Measurements from ENCODE around the gene AKNAD1. TPM values are rescaled to one million over a fixed set of nuclear protein-coding genes. Genes with fewer than 3 reads are reported as not detected.
"Not testable (repeated sequence)": the region's sequence is repeated elsewhere in the genome, so short reads cannot be mapped to it uniquely, and the experiment has no call there.

Gene AKNAD1
- total RNA-seq (2014; rRNA removed; shearing (Covaris generic)), result not detected in 2 replicates

GRCh38 chr1:108856994-108857393, at the start of gene AKNAD1:
AKNAD1 (minus strand) TSS chr1:108857094; CDS start chr1:108852664, 4,430 bp downstream.
- DNase-seq (ENCODE audit: low read depth), result no peak

- DNase-seq (ENCODE audit: low read depth), result no peak
Observed at GRCh38 chr1:108901106-108901505, 44.2 kb upstream of the AKNAD1 start.

- peak; percentile 57 for DNase-seq (ENCODE audit: low read depth)
Observed at GRCh38 chr1:108897865-108898720, 41.2 kb upstream of the AKNAD1 start.

GRCh38 chr1:108896146-108897145, 39.6 kb upstream of the AKNAD1 start:
- no peak for DNase-seq (ENCODE audit: low read depth)

- peak; percentile 20 for DNase-seq (ENCODE audit: low read depth)
Observed at GRCh38 chr1:108893141-108893530, 36.2 kb upstream of the AKNAD1 start.

GRCh38 chr1:108892356-108893140, 35.7 kb upstream of the AKNAD1 start:
- no peak for DNase-seq (ENCODE audit: low read depth)

- DNase-seq (ENCODE audit: low read depth), result no peak
Observed at GRCh38 chr1:108889706-108890384, 33.0 kb upstream of the AKNAD1 start.

- not testable (repeated sequence) for DNase-seq (ENCODE audit: low read depth)
Observed at GRCh38 chr1:108889006-108889645, 32.2 kb upstream of the AKNAD1 start.

GRCh38 chr1:108886292-108886691, 29.4 kb upstream of the AKNAD1 start:
- no peak for DNase-seq (ENCODE audit: low read depth)

- DNase-seq (ENCODE audit: low read depth), result no peak
Observed at GRCh38 chr1:108884968-108885367, 28.1 kb upstream of the AKNAD1 start.

- DNase-seq (ENCODE audit: low read depth), result no peak
Observed at GRCh38 chr1:108882837-108883236, 25.9 kb upstream of the AKNAD1 start.

- no peak for DNase-seq (ENCODE audit: low read depth)
Observed at GRCh38 chr1:108881369-108881768, 24.5 kb upstream of the AKNAD1 start.

- DNase-seq (ENCODE audit: low read depth), result no peak
Observed at GRCh38 chr1:108880850-108881249, 24.0 kb upstream of the AKNAD1 start.

GRCh38 chr1:108878678-108879077, 21.8 kb upstream of the AKNAD1 start:
- no peak for DNase-seq (ENCODE audit: low read depth)

GRCh38 chr1:108878160-108878469, 21.2 kb upstream of the AKNAD1 start:
- DNase-seq (ENCODE audit: low read depth), result no peak

GRCh38 chr1:108877348-108878159, 20.7 kb upstream of the AKNAD1 start:
- peak; percentile 48 for DNase-seq (ENCODE audit: low read depth)

GRCh38 chr1:108871050-108871724, 14.3 kb upstream of the AKNAD1 start:
- no peak for DNase-seq (ENCODE audit: low read depth)

GRCh38 chr1:108865316-108865910, 8.5 kb upstream of the AKNAD1 start:
- DNase-seq (ENCODE audit: low read depth), result no peak

- no peak for DNase-seq (ENCODE audit: low read depth)
Observed at GRCh38 chr1:108863984-108864383, 7.1 kb upstream of the AKNAD1 start.
